Astrocyte (in vitro differentiated cells and primary cell): ENCODE data around the gene DCDC2C. TPM values are rescaled to one million over a fixed set of nuclear protein-coding genes. Genes with fewer than 3 reads are reported as not detected.

Experiments
- DNase-seq: peaks from one replicate; pipeline ENCODE4 v3.0.0-alpha.2; 2010; ENCODE audit warnings: low read depth
- FAIRE-seq: peaks from 2 replicates; lab custom pipeline; 2011; peaks lifted over from hg19 to GRCh38; lab: Jason Lieb, UNC
- H2AFZ ChIP-seq: 2 replicates; pipeline ENCODE4 v1.6.0; 2012; ENCODE audit warnings: low read depth, low read length, inconsistent platforms
- H3K27ac ChIP-seq: 2 replicates; pipeline ENCODE4 v1.5.1; 2011; ENCODE audit warnings: low read depth, low read length, inconsistent platforms
- H3K27me3 ChIP-seq: 2 replicates; pipeline ENCODE4 v1.6.0; 2011; ENCODE audit warnings: low read length, inconsistent platforms; ENCODE audit not compliant: insufficient read depth
- H3K36me3 ChIP-seq: 2 replicates; pipeline ENCODE4 v1.5.1; 2011; ENCODE audit warnings: low read length, inconsistent platforms; ENCODE audit not compliant: insufficient read depth
- H3K4me1 ChIP-seq: 2 replicates; pipeline ENCODE4 v1.5.1; 2011; ENCODE audit warnings: low read length, inconsistent platforms; ENCODE audit not compliant: insufficient read depth
- H3K4me2 ChIP-seq: 2 replicates; pipeline ENCODE4 v1.6.0; 2012; ENCODE audit warnings: low read length, inconsistent platforms
- H3K4me3 ChIP-seq: 2 replicates; pipeline ENCODE4 v1.5.1; 2011; ENCODE audit warnings: low read depth, mild to moderate bottlenecking, low read length, inconsistent platforms; ENCODE audit not compliant: insufficient read depth
- H3K79me2 ChIP-seq: 2 replicates; pipeline ENCODE4 v1.6.0; 2012; ENCODE audit warnings: mild to moderate bottlenecking, low read length, inconsistent platforms; ENCODE audit not compliant: insufficient read depth
- H3K9ac ChIP-seq: 2 replicates; pipeline ENCODE4 v1.6.0; 2012; ENCODE audit warnings: mild to moderate bottlenecking, low read length, inconsistent platforms
- H3K9me3 ChIP-seq: 2 replicates; pipeline ENCODE4 v1.5.1; 2012; ENCODE audit warnings: low read depth, mild to moderate bottlenecking, low read length, inconsistent platforms; ENCODE audit not compliant: insufficient read depth
- H4K20me1 ChIP-seq: 2 replicates; pipeline ENCODE4 v1.6.0; 2012; ENCODE audit warnings: low read length, inconsistent platforms; ENCODE audit not compliant: insufficient read depth
- H3K27ac Mint-ChIP-seq: one replicate; pipeline ENCODE4 v1.8.0; 2021; ENCODE audit warnings: mild to moderate bottlenecking, mixed read lengths; ENCODE audit not compliant: unreplicated experiment
- H3K27me3 Mint-ChIP-seq: one replicate; pipeline ENCODE4 v1.8.0; 2021; ENCODE audit warnings: low read depth, mixed read lengths; ENCODE audit not compliant: unreplicated experiment
- H3K36me3 Mint-ChIP-seq: one replicate; pipeline ENCODE4 v1.8.0; 2021; ENCODE audit warnings: low read depth, mixed read lengths; ENCODE audit not compliant: unreplicated experiment
- H3K4me1 Mint-ChIP-seq: one replicate; pipeline ENCODE4 v1.8.0; 2021; ENCODE audit warnings: low read depth, mixed read lengths; ENCODE audit not compliant: unreplicated experiment
- H3K4me3 Mint-ChIP-seq: one replicate; pipeline ENCODE4 v1.8.0; 2021; ENCODE audit warnings: mild to moderate bottlenecking, moderate library complexity, mixed read lengths; ENCODE audit not compliant: unreplicated experiment
- H3K9me3 Mint-ChIP-seq: one replicate; pipeline ENCODE4 v1.8.0; 2021; ENCODE audit warnings: mild to moderate bottlenecking, mixed read lengths; ENCODE audit not compliant: unreplicated experiment
- EZH2 ChIP-seq: IDR thresholded peaks from 2 replicates; pipeline ENCODE4 v1.6.1; 2012; ENCODE audit warnings: mild to moderate bottlenecking, low read length, inconsistent platforms; ENCODE audit not compliant: insufficient read depth
- total RNA-seq: library from RNA; stranded (reverse); gene quantifications from 2 replicates; pipeline ENCODE4 v1.2.1, GENCODE V29; 2021
- TF ChIP-seq, protein P1 (sequence below): IDR thresholded peaks from 2 replicates; pipeline ENCODE4 v1.5.1; 2011; ENCODE audit warnings: low read depth, mild to moderate bottlenecking, inconsistent platforms, low read length, moderate library complexity; ENCODE audit not compliant: insufficient read depth

Gene DCDC2C
- total RNA-seq, 1 donor from 2014 or later = not detected

DNA sequence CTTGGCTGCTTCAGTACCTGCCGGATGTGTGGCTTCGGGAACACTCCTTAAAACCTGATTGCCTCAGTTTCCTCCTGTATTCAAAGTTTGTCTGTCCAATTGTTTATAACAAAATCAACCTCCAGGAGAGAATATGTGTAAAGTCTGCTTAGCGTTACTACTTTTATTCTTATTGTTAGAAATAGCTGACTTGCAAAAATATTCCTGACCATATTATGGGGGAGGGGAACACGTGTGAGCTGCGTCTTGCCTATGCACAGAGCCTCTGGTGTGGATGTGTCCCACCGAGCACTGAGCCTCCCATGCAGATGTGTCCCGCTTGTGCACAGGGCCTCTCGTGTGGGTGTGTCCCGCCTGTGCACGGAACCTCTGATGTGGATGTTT is 82.5 kb downstream of the DCDC2C start:
- H3K36me3 Mint-ChIP-seq = no peaks in the 10 kb centered on the region
- H3K27ac Mint-ChIP-seq = no peak overlapping the region
- peaks cover 12% of the 10 kb centered on the region for H3K4me1 ChIP-seq
- no peaks in the 10 kb centered on the region for H3K9me3 Mint-ChIP-seq
- H3K79me2 ChIP-seq = no peaks in the 10 kb centered on the region
- no peaks in the 10 kb centered on the region for H3K4me1 Mint-ChIP-seq
- H3K4me3 Mint-ChIP-seq = no peak overlapping the region
- H4K20me1 ChIP-seq = no peaks in the 10 kb centered on the region
- H3K27me3 ChIP-seq = no peaks in the 10 kb centered on the region
- H3K27me3 Mint-ChIP-seq = no peaks in the 10 kb centered on the region
- no peak overlapping the region for H3K27ac ChIP-seq
- H3K9me3 ChIP-seq = no peaks in the 10 kb centered on the region
- H3K9ac ChIP-seq = no peak overlapping the region
- peak overlapping the region; percentile 63 for H3K4me2 ChIP-seq
- no peak overlapping the region for H3K4me3 ChIP-seq
- no peak overlapping the region for H2AFZ ChIP-seq
- FAIRE-seq (no peak), DNase-seq (no peak)
- H3K36me3 ChIP-seq = no peaks in the 10 kb centered on the region
- no peak for TF ChIP-seq EZH2
- TF ChIP-seq, protein P1, sequence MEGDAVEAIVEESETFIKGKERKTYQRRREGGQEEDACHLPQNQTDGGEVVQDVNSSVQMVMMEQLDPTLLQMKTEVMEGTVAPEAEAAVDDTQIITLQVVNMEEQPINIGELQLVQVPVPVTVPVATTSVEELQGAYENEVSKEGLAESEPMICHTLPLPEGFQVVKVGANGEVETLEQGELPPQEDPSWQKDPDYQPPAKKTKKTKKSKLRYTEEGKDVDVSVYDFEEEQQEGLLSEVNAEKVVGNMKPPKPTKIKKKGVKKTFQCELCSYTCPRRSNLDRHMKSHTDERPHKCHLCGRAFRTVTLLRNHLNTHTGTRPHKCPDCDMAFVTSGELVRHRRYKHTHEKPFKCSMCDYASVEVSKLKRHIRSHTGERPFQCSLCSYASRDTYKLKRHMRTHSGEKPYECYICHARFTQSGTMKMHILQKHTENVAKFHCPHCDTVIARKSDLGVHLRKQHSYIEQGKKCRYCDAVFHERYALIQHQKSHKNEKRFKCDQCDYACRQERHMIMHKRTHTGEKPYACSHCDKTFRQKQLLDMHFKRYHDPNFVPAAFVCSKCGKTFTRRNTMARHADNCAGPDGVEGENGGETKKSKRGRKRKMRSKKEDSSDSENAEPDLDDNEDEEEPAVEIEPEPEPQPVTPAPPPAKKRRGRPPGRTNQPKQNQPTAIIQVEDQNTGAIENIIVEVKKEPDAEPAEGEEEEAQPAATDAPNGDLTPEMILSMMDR = no peak

DNA sequence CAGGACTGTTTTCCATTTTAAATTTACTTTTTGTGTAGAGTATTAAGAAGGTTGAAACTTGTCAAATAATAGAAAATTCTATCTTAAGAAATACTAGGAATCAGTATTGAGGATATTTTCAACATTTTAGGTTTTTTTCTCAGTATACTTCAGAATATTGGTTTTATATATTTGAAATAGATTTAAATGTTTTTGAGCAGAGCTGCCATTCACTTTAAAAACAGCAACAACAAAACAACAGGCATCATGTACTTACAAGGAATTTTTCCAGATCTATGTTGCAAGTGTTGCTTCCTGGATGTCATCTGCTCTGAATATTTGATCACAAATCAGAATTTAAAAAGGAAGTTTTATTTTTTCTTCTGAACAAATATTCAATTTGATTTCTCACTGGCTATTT is 84.4 kb downstream of the DCDC2C start:
- Histone ChIP-seq H4K20me1 (no peaks in the 10 kb centered on the region), H3K4me1 (peaks cover 12% of the 10 kb centered on the region), H3K27ac (no peak overlapping the region), H3K9me3 (no peaks in the 10 kb centered on the region), H3K9ac (no peak overlapping the region), H3K36me3 (no peaks in the 10 kb centered on the region), H3K4me3 (no peak overlapping the region), H3K79me2 (no peaks in the 10 kb centered on the region), H2AFZ (no peak overlapping the region), H3K27me3 (no peaks in the 10 kb centered on the region), H3K4me2 (no peak overlapping the region)
- no peak overlapping the region for H3K27ac Mint-ChIP-seq
- H3K27me3 Mint-ChIP-seq = no peaks in the 10 kb centered on the region
- H3K4me1 Mint-ChIP-seq = no peaks in the 10 kb centered on the region
- H3K9me3 Mint-ChIP-seq = no peaks in the 10 kb centered on the region
- H3K4me3 Mint-ChIP-seq = no peak overlapping the region
- FAIRE-seq (no peak), DNase-seq (no peak)
- H3K36me3 Mint-ChIP-seq = no peaks in the 10 kb centered on the region
- TF ChIP-seq EZH2 = no peak
- TF ChIP-seq, protein P1 = no peak

DNA sequence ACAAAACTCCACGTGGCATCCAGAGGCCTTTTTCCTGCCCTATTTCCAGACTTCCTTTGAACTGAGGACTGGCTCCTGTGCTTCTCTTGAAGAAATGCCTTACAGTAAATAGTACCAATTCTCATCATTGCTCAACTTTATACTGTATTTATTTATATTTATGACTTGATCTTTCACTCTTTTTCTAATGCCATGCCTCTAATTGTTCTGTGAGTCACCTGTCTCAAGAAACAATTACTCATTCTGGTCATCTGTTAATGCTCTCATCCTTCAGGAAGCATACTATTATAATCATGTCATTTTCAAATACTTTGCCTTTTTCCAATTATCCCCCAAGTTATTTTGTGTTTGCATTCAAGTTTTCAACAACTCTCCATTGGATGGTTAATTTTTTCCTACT is 85.9 kb downstream of the DCDC2C start:
- Histone ChIP-seq H4K20me1 (no peaks in the 10 kb centered on the region), H3K4me1 (peaks cover 12% of the 10 kb centered on the region), H3K4me3 (no peak overlapping the region), H3K36me3 (no peaks in the 10 kb centered on the region), H3K27ac (no peak overlapping the region), H3K9me3 (no peaks in the 10 kb centered on the region), H3K4me2 (no peak overlapping the region), H3K79me2 (no peaks in the 10 kb centered on the region), H3K27me3 (no peaks in the 10 kb centered on the region), H2AFZ (no peak overlapping the region), H3K9ac (no peak overlapping the region)
- DNase-seq (no peak), FAIRE-seq (no peak)
- Mint-ChIP-seq H3K36me3 (no peaks in the 10 kb centered on the region), H3K4me3 (no peak overlapping the region), H3K27ac (no peak overlapping the region), H3K9me3 (no peaks in the 10 kb centered on the region), H3K4me1 (no peaks in the 10 kb centered on the region), H3K27me3 (no peaks in the 10 kb centered on the region)
- no peak for TF ChIP-seq EZH2
- TF ChIP-seq, protein P1 = no peak
